ENCODE data around the gene GPR183. TPM values are rescaled to one million over a fixed set of nuclear protein-coding genes. Genes with fewer than 3 reads are reported as not detected.

GPR183 gene, protein sequence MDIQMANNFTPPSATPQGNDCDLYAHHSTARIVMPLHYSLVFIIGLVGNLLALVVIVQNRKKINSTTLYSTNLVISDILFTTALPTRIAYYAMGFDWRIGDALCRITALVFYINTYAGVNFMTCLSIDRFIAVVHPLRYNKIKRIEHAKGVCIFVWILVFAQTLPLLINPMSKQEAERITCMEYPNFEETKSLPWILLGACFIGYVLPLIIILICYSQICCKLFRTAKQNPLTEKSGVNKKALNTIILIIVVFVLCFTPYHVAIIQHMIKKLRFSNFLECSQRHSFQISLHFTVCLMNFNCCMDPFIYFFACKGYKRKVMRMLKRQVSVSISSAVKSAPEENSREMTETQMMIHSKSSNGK
- polyA plus RNA-seq (ENCODE audit: insufficient read depth in 1 of 5, insufficient read length in 5 of 5, low replicate concordance in 1 of 5), result 10 to 100 TPM in 1 of 5 donors, 1 to 10 TPM in 4; 8.7 to 11.1 (median 9.8) TPM
- long read RNA-seq, donor 1, transcript GPR183-201 (2 exons, 1,700 nt), result major isoform, 10 of 154 reads
- long read RNA-seq, donor 1, partial matches to known transcripts, result 113 of 154 reads
- long read RNA-seq, donor 1, other reads (novel, unspliced or antisense), result 31 of 154 reads
- long read RNA-seq, donor 2, transcript GPR183-201 (2 exons, 1,700 nt), result major isoform, 5 of 5 reads
- long read RNA-seq, donor 2, partial matches to known transcripts, result 0 of 5 reads
- long read RNA-seq, donor 2, other reads (novel, unspliced or antisense), result 0 of 5 reads
- long read RNA-seq, donor 3, transcript GPR183-201 (2 exons, 1,700 nt), result major isoform, 6 of 6 reads
- long read RNA-seq, donor 3, partial matches to known transcripts, result 0 of 6 reads
- long read RNA-seq, donor 3, other reads (novel, unspliced or antisense), result 0 of 6 reads
- long read RNA-seq, donor 4, transcript GPR183-201 (2 exons, 1,700 nt), result major isoform, 5 of 5 reads
- long read RNA-seq, donor 4, partial matches to known transcripts, result 0 of 5 reads
- long read RNA-seq, donor 4, other reads (novel, unspliced or antisense), result 0 of 5 reads
- long read RNA-seq, donor 5, transcript GPR183-201 (2 exons, 1,700 nt), result major isoform, 5 of 5 reads
- long read RNA-seq, donor 5, partial matches to known transcripts, result 0 of 5 reads
- long read RNA-seq, donor 5, other reads (novel, unspliced or antisense), result 0 of 5 reads
- long read RNA-seq, donor 6, partial matches to known transcripts, result 153 of 156 reads
- long read RNA-seq, donor 6, other reads (novel, unspliced or antisense), result 0 of 156 reads
- long read RNA-seq, donor 7, partial matches to known transcripts, result 5 of 8 reads
- long read RNA-seq, donor 7, other reads (novel, unspliced or antisense), result 0 of 8 reads
- long read RNA-seq, donor 8, partial matches to known transcripts, result 0 of 3 reads
- long read RNA-seq, donor 8, other reads (novel, unspliced or antisense), result 0 of 3 reads

DNA sequence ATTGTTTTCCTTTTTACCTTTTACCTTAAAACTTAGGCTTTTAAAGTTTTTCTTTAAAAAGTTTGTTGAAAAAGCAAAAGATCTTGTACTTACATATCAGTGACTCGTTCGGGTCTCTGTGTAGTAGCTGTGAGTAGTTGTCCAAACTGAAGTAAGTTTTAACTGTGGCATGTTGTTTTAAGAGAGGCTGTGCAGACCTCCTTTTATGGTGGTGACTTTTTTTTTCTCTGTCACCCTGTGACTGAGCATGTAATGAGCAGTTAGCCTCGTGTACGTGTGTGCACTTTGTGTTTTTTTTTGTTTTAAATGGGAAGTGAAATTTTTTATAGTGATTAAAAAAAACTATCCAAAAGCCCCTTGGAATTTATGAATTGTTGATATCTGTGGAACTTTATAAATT lies at the start of gene GPR183:
GPR183 (minus strand) TSS at position 153 of the 400 bp plus-strand sequence. CDS start 11,254 bp downstream, outside the sequence.
- DNase-seq, result no peak

DNA sequence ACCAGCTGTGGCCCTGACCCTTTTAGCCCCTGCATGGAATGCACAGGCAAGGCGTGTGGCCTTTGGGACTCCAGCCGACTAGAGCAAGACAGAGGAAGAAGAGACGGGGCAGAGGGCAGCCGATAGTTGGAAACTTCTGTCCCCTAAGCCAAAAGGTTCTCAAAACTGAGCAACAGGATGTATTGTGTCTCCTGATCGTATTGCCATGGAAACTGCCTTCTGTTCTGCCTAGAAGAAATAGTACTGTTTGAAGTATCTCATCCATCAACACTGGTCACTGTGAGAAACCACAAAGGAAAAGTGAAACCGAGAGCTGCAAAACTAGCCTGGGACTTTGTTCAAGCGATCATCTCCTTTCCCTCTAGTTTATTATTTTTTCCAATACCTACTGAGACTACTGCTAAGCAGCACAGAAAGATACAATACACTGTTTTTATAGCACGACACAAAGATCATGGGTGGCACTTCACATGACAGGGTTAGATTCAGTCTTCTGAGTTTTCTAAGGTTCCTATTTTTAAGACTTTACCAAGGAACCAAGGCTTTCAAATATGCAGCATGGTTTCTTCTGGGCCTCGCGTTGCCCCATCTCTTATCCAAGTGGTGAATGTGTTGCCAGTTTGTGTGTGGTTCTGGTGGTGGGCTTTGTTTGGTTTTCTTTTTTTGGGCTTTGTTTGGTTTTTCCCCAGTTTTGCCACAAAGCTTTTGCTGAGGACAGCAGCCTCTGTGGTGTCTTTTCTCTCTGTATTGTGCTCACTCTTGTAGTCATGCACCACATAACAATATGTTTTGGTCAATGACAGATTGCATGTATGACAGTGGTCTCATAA lies 49.3 kb upstream of the GPR183 start:
- peak; percentile 38 to 48 for DNase-seq

DNA sequence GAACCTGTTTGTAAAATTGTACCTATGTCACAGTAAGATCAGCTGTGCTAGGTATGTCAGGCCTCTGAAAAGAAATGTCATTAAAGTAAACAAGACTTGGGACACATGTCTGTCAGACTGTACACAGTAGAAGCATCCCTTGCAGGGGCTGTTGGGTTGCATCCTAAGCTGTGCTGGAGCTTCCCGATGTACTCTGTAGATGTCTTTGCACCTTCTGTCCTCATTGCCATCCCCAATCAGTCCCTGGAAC lies 48.7 kb upstream of the GPR183 start:
- no peak for DNase-seq

- DNase-seq, result no peak
Measured at GRCh38 chr13:99355267-99356011, 48.2 kb upstream of the GPR183 start.

DNA sequence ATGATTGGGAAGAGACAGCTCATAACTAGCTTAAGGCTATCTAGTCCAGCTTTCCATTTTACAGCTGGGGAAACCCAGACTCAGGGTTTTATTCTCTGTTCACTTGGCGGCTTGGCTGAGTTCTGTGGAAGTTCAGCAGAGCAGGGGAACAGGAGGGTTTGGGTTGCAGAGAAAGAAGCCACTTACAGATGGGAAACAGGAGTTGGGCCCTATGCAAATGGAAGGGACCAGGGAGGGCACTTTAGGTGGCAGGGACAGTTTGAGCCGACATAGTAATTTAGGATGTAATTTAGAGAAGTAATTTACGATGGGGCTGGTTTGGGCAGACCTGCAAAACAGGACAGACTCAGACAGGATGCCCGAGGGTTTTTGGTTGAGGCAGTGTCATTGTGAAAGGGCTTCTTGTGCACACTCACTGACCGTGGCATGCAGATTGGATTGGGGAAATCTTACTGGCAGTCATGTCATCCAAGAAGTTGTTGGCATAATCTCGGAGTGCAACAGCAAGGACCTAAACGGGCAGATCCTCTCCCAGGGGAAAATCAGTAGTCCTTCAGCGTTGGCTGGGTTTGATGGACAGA lies 47.3 kb upstream of the GPR183 start:
- DNase-seq, result no peak

GRCh38 chr13:99353836-99354235 lies 46.6 kb upstream of the GPR183 start:
- DNase-seq, result no peak

DNA sequence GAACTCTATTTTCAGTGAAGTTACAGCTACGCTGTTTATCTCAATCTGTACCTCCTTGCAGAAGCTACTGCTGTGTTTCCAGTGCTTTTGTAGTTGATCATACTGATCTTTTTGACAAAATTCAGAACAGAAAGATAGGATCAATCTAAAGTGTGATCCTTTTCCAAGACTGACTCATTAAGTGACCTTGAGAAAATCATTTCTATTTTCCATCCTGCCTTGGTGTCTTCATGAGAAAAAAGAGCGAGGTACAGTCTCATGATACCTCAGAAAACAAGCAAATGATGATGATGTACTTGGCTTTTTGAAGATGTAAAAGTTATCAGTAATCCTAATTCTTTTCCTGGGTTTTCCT lies 46.0 kb upstream of the GPR183 start:
- DNase-seq, result no peak

DNA sequence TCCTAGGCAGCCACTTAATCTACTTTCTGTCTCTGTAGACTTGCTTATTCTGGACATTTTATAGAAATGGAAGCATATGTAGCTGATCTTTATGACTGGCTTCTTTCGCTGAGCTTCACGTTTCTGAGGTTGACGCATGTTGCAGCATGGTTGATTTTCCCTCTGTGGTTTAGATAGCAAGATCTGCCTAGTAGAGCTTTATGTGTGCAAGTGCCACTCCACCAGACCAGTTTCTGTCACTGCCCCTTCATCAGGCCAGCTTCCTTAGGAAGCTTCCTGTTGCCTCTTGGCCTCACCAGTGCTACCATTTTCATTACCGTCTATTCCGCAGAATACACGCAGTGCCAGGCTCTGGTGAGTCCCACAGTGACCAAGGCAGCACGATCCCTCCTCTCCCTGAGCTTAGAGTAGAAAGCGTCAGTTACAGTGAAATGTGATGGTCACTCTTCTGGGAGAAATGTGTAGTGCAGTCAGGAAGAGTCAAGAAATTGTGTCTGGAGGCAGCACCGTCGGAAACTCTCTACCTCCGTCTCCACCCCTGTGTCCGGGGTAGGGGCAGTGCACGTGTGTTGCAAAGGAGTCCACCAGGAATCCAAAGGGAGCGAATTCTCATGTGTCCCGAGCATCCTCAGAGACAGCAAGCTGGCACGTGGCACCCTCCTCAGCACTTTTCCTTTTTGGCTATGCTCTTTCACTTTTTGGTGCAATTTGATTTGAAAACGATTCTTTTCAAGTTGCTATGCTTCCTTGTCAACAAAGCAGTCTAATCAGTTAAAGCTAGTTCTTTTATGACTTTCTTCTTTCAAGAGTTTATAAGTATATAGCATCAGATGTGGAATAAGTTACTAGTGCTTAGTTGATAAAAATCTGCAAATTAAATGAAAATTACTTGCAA lies 45.4 kb upstream of the GPR183 start:
- no peak for DNase-seq

GRCh38 chr13:99351772-99352171 lies 44.6 kb upstream of the GPR183 start:
- no peak for DNase-seq

- DNase-seq, result no peak
Measured at GRCh38 chr13:99350191-99350590, 43.0 kb upstream of the GPR183 start.

DNA sequence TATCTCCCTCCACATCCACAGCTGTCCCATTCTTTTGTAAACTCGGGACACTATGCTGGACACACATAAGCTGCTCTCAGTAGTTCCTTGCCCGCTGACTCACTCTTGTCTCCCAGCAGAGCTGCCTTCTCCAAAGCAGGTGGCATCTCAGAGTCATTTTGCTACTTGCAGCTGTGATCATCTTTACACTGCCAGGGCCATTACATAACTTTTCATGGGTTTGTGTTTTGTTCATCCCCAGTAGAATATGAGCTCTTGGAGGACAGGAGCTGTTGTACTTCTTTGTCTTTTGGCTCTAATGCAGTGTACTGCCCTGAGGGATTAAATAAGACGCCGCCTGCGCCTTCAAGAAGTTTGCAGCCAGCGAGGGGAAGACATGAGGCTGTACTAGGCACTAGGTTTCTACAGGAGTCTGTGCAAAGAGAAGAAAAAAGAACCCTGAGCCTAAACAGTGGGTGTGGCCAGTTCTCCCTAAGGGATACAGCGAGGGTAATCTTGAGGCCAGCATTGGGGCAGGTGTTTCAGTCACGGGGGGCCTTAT lies 40.8 kb upstream of the GPR183 start:
- DNase-seq, result no peak

- no peak for DNase-seq
Measured at GRCh38 chr13:99347335-99347878, 40.2 kb upstream of the GPR183 start.

GRCh38 chr13:99346335-99347042 lies 39.3 kb upstream of the GPR183 start:
- DNase-seq, result no peak

DNA sequence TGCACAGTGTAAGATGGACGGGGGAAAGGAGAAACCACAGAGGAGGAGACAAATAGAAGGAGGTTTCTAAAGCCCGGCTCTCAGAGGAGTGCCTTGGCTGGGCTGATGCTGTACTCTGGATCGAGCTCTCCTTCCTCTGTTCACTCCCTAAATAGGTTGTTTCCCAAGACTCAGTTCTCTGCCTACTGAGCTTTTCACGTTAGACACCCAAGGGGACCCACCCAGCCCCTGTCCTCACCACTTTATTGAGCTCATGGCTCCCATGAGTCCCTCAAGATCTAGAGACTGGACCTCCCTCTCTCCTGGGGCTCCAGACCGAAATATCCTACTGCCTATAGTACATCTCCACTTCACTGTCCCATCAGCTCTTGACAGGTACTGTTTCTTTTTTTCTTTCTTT lies 38.1 kb upstream of the GPR183 start:
- DNase-seq, result no peak

DNA sequence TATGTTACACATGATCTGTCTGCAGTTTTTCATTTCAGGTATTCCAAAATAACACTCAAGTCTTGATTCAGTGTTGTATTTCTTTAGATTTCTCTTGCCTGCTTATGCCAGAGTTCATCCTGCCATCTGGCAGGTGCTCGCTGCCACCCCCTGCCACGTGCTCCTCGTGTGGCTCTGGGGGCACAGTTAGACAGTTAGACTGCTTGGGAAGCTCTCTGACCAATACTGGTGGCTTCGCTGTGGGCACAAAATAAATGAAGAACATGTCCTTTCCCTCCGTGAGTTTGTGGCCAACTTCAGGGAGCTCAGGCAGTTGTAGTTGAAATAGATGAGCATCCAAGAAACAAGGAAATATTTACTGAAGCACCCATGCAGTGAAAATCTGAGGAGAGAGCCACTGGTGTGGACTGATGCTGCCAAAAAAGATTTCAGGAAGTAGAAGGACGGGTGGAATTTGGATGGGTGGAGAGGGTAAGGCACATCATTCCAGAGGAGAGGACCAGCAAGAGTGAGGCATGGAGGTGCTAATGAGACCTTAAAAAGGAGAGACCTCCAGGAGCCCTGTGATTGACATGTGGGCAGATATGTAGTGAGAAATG lies 37.5 kb upstream of the GPR183 start:
- DNase-seq, result no peak

DNA sequence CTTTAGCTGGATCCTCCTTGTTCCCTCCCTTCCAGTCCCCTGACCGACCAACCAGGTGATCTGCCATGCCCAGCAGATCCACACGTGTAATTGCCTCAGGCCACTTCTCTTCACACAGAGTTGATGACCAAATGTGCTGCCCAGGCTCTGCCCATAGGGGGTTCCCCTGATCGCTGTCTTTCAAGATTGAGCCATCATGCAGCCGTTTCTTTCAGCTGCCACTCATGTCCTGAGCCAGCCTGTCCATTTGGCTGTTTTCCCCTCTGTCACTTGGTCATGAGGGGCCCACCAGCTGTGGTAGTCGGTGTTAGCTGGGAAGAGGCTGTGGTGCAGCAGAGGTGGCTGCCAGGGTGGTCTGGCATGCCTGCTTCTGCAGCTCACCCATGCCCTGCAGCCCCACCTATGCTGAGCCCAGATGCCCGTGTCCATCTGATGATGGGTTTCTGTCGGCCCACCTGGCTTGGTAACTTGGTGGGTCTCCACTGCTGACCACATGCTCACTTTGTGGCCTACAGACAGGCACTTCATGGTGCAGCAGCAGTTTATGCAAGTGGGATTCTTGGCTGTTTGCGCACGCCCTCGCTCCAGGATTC lies 35.6 kb upstream of the GPR183 start:
- DNase-seq, result no peak

All from right lung (tissue), 10 donors.